Measurements from ENCODE around the gene FERMT3. TPM values are rescaled to one million over a fixed set of nuclear protein-coding genes. Genes with fewer than 3 reads are reported as not detected.

FERMT3 gene
- total RNA-seq, 1 donor from 2014 or later: 202 TPM

GRCh38 chr11:64262271-64263002 lies 55.9 kb downstream of the FERMT3 start:
- Mint-ChIP-seq H3K36me3 (ENCODE audit: low read depth) (peaks cover 25% of the 10 kb centered on the region), H3K9me3 (no peaks in the 10 kb centered on the region), H3K4me1 (ENCODE audit: low read depth) (peaks cover 7% of the 10 kb centered on the region), H3K27ac (no peak overlapping the region), H3K27me3 (ENCODE audit: low read depth) (no peaks in the 10 kb centered on the region), H3K4me3 (ENCODE audit: low read depth) (no peak overlapping the region)
- intact Hi-C loops (cut with micrococcal nuclease): no loop called here
- DNase-seq (ENCODE audit: low spot score): no peak

GRCh38 chr11:64263021-64263946 lies 56.8 kb downstream of the FERMT3 start:
- no peak for DNase-seq (ENCODE audit: low spot score)
- no peaks in the 10 kb centered on the region for H3K27me3 Mint-ChIP-seq (ENCODE audit: low read depth)
- no peak overlapping the region for H3K4me3 Mint-ChIP-seq (ENCODE audit: low read depth)
- H3K4me1 Mint-ChIP-seq (ENCODE audit: low read depth): peaks cover 10% of the 10 kb centered on the region
- intact Hi-C loops (cut with micrococcal nuclease): no loop called here
- no peaks in the 10 kb centered on the region for H3K9me3 Mint-ChIP-seq
- peaks cover 19% of the 10 kb centered on the region for H3K36me3 Mint-ChIP-seq (ENCODE audit: low read depth)
- no peak overlapping the region for H3K27ac Mint-ChIP-seq

- Mint-ChIP-seq H3K4me1 (ENCODE audit: low read depth) (peaks cover 14% of the 10 kb centered on the region), H3K9me3 (no peaks in the 10 kb centered on the region)
- intact Hi-C loops (cut with micrococcal nuclease): no loop called here
Observed at GRCh38 chr11:64263947-64264317, 57.4 kb downstream of the FERMT3 start.

GRCh38 chr11:64264371-64264852 lies 57.9 kb downstream of the FERMT3 start:
- no peaks in the 10 kb centered on the region for H3K27me3 Mint-ChIP-seq (ENCODE audit: low read depth)
- H3K4me3 Mint-ChIP-seq (ENCODE audit: low read depth): no peak overlapping the region
- intact Hi-C loops (cut with micrococcal nuclease): no loop called here

More at GRCh38 chr11:64263947-64264317, 57.4 kb downstream of the FERMT3 start:
- DNase-seq (ENCODE audit: low spot score): no peak
- peaks cover 22% of the 10 kb centered on the region for H3K36me3 Mint-ChIP-seq (ENCODE audit: low read depth)
- H3K27ac Mint-ChIP-seq: no peak overlapping the region
- H3K4me3 Mint-ChIP-seq (ENCODE audit: low read depth): no peak overlapping the region
- no peaks in the 10 kb centered on the region for H3K27me3 Mint-ChIP-seq (ENCODE audit: low read depth)

GRCh38 chr11:64265176-64266160 lies 58.9 kb downstream of the FERMT3 start:
- Mint-ChIP-seq H3K4me3 (ENCODE audit: low read depth) (no peak overlapping the region), H3K36me3 (ENCODE audit: low read depth) (peaks cover 17% of the 10 kb centered on the region), H3K9me3 (no peaks in the 10 kb centered on the region), H3K27me3 (ENCODE audit: low read depth) (no peaks in the 10 kb centered on the region), H3K4me1 (ENCODE audit: low read depth) (peaks cover 9% of the 10 kb centered on the region), H3K27ac (no peak overlapping the region)
- intact Hi-C loops (cut with micrococcal nuclease): no loop called here
- DNase-seq (ENCODE audit: low spot score): no peak

More at GRCh38 chr11:64264371-64264852, 57.9 kb downstream of the FERMT3 start:
- peaks cover 20% of the 10 kb centered on the region for H3K36me3 Mint-ChIP-seq (ENCODE audit: low read depth)
- no peaks in the 10 kb centered on the region for H3K9me3 Mint-ChIP-seq
- H3K27ac Mint-ChIP-seq: no peak overlapping the region
- peaks cover 15% of the 10 kb centered on the region for H3K4me1 Mint-ChIP-seq (ENCODE audit: low read depth)
- DNase-seq (ENCODE audit: low spot score): no peak

GRCh38 chr11:64266339-64266738 lies 59.8 kb downstream of the FERMT3 start:
- Mint-ChIP-seq H3K27me3 (ENCODE audit: low read depth) (no peaks in the 10 kb centered on the region), H3K4me1 (ENCODE audit: low read depth) (peaks cover 9% of the 10 kb centered on the region), H3K4me3 (ENCODE audit: low read depth) (no peak overlapping the region), H3K9me3 (no peaks in the 10 kb centered on the region), H3K27ac (peak overlapping the region; percentile 52), H3K36me3 (ENCODE audit: low read depth) (peaks cover 17% of the 10 kb centered on the region)
- intact Hi-C loops (cut with micrococcal nuclease): no loop called here
- no peak for DNase-seq (ENCODE audit: low spot score)

- no peak for DNase-seq (ENCODE audit: low spot score)
- no peaks in the 10 kb centered on the region for H3K9me3 Mint-ChIP-seq
- intact Hi-C loops (cut with micrococcal nuclease): no loop called here
- H3K4me1 Mint-ChIP-seq (ENCODE audit: low read depth): peaks cover 14% of the 10 kb centered on the region
- no peaks in the 10 kb centered on the region for H3K27me3 Mint-ChIP-seq (ENCODE audit: low read depth)
- H3K4me3 Mint-ChIP-seq (ENCODE audit: low read depth): no peak overlapping the region
- peaks cover 14% of the 10 kb centered on the region for H3K36me3 Mint-ChIP-seq (ENCODE audit: low read depth)
- H3K27ac Mint-ChIP-seq: peak overlapping the region; percentile 22
Observed at GRCh38 chr11:64267207-64267945, 60.9 kb downstream of the FERMT3 start.

GRCh38 chr11:64268025-64268892 lies 61.7 kb downstream of the FERMT3 start:
- H3K4me1 Mint-ChIP-seq (ENCODE audit: low read depth): peaks cover 15% of the 10 kb centered on the region
- intact Hi-C loops (cut with micrococcal nuclease): loop anchor here (2.0 kb wide), 1 partner anchor 61 kb away; the partner anchor contains the start of gene FERMT3
- no peaks in the 10 kb centered on the region for H3K27me3 Mint-ChIP-seq (ENCODE audit: low read depth)

GRCh38 chr11:64268893-64269539 lies 62.5 kb downstream of the FERMT3 start:
- Mint-ChIP-seq H3K36me3 (ENCODE audit: low read depth) (peaks cover 11% of the 10 kb centered on the region), H3K27ac (peak overlapping the region; percentile 84), H3K4me1 (ENCODE audit: low read depth) (peaks cover 15% of the 10 kb centered on the region), H3K9me3 (no peaks in the 10 kb centered on the region), H3K27me3 (ENCODE audit: low read depth) (no peaks in the 10 kb centered on the region), H3K4me3 (ENCODE audit: low read depth) (peak overlapping the region; percentile 91)
- intact Hi-C loops (cut with micrococcal nuclease): loop anchor here (1.0 to 2.0 kb wide), 3 partner anchors 18 to 62 kb away; partner anchors contain the start of genes FERMT3, PLCB3 and TRMT112
- DNase-seq (ENCODE audit: low spot score): peak; percentile 54

More at GRCh38 chr11:64268025-64268892, 61.7 kb downstream of the FERMT3 start:
- peak overlapping the region; percentile 91 for H3K4me3 Mint-ChIP-seq (ENCODE audit: low read depth)
- H3K27ac Mint-ChIP-seq: peak overlapping the region; percentile 84
- no peaks in the 10 kb centered on the region for H3K9me3 Mint-ChIP-seq
- no peak for DNase-seq (ENCODE audit: low spot score)
- peaks cover 11% of the 10 kb centered on the region for H3K36me3 Mint-ChIP-seq (ENCODE audit: low read depth)

- Mint-ChIP-seq H3K4me1 (ENCODE audit: low read depth) (peaks cover 15% of the 10 kb centered on the region), H3K4me3 (ENCODE audit: low read depth) (peak overlapping the region; percentile 91), H3K9me3 (no peaks in the 10 kb centered on the region), H3K27ac (peak overlapping the region; percentile 84), H3K27me3 (ENCODE audit: low read depth) (no peaks in the 10 kb centered on the region), H3K36me3 (ENCODE audit: low read depth) (peaks cover 11% of the 10 kb centered on the region)
- peak; percentile 97 for DNase-seq (ENCODE audit: low spot score)
- intact Hi-C loops (cut with micrococcal nuclease): loop anchor here (1.0 to 2.0 kb wide), 7 partner anchors 16 to 83 kb away; partner anchors contain the start of genes FERMT3, FKBP2, GPR137 and PLCB3
Observed at GRCh38 chr11:64269540-64270220, 63.2 kb downstream of the FERMT3 start.

Data from activated T-helper 2 cell treated with anti-CD3 and anti-CD28 coated beads, Interferon-gamma antibody, Interleukin-2, Interleukin-4, amounts not matched to agents 10 μg/mL and 5 μg/mL and 100 μg/mL, durations not matched to agents 14 hours and 24 hours and 36 hours (primary cell).